HUES64 (cell line): ENCODE data around the gene LTBP4.
"Not testable (repeated sequence)": the region's sequence is repeated elsewhere in the genome, so short reads cannot be mapped to it uniquely, and the experiment has no call there.

Experiments used
- H3K27ac ChIP-seq: 2 replicates; pipeline ENCODE4 v1.7.0; 2013; ENCODE audit warnings: low read depth, low read length, inconsistent platforms
- H3K27me3 ChIP-seq: 2 replicates; pipeline ENCODE4 v1.6.1; 2013; ENCODE audit warnings: mild to moderate bottlenecking, low read length; ENCODE audit not compliant: insufficient read depth
- H3K36me3 ChIP-seq: 2 replicates; pipeline ENCODE4 v1.6.1; 2013; ENCODE audit warnings: mild to moderate bottlenecking, low read length; ENCODE audit not compliant: insufficient read depth
- H3K4me1 ChIP-seq: 2 replicates; pipeline ENCODE4 v1.6.1; 2013; ENCODE audit warnings: mild to moderate bottlenecking, low read length, moderate library complexity; ENCODE audit not compliant: insufficient read depth
- H3K4me3 ChIP-seq: 2 replicates; pipeline ENCODE4 v1.5.1; 2013; ENCODE audit warnings: mild to moderate bottlenecking, low read length, moderate library complexity
- H3K9ac ChIP-seq: 2 replicates; pipeline ENCODE4 v1.6.1; 2013; ENCODE audit warnings: mild to moderate bottlenecking, low read depth, low read length
- H3K9me3 ChIP-seq: 2 replicates; pipeline ENCODE4 v1.6.1; 2013; ENCODE audit warnings: low read depth, low read length; ENCODE audit not compliant: insufficient read depth
- WGBS: fragments of 150-250, 120-280 bp; methylation state at CpG from one replicate; pipeline ENCODE4 v1.1.7; 2013; ENCODE audit warnings: missing lambda C conversion rate; 5-methylcytosine and 5-hydroxymethylcytosine counted together

The LTBP4 gene

GRCh38 chr19:40624369-40625153, 23.4 kb downstream of the LTBP4 start:
- WGBS = 84% methylated on average over 14 of the region's 14 CpGs
- not testable (repeated sequence) for H3K4me1 ChIP-seq, H3K27me3 ChIP-seq, H3K9ac ChIP-seq, H3K27ac ChIP-seq, H3K9me3 ChIP-seq, H3K4me3 ChIP-seq
- H3K36me3 ChIP-seq = peaks cover 41% of the 10 kb centered on the region

GRCh38 chr19:40625406-40626120, 24.4 kb downstream of the LTBP4 start:
- WGBS = 91% methylated on average over 7 of the region's 7 CpGs
- no peak overlapping the region for H3K4me3 ChIP-seq
- H3K27me3 ChIP-seq = no peaks in the 10 kb centered on the region
- H3K9ac ChIP-seq = no peak overlapping the region
- H3K9me3 ChIP-seq = no peaks in the 10 kb centered on the region
- H3K27ac ChIP-seq = no peak overlapping the region
- H3K4me1 ChIP-seq = no peaks in the 10 kb centered on the region; the same call in 1 of the 2 replicates
- peaks cover 34% of the 10 kb centered on the region for H3K36me3 ChIP-seq

- Histone ChIP-seq H3K27me3 (no peaks in the 10 kb centered on the region), H3K4me1 (peaks cover 6% of the 10 kb centered on the region), H3K9ac (no peak overlapping the region), H3K9me3 (no peaks in the 10 kb centered on the region), H3K27ac (no peak overlapping the region), H3K36me3 (peaks cover 27% of the 10 kb centered on the region), H3K4me3 (no peak overlapping the region)
- 96% methylated on average over 24 of the region's 24 CpGs for WGBS
Measured at GRCh38 chr19:40626918-40627317, 25.7 kb downstream of the LTBP4 start.

GRCh38 chr19:40627486-40628279, 26.5 kb downstream of the LTBP4 start:
- Histone ChIP-seq H3K4me3 (no peak overlapping the region), H3K36me3 (peaks cover 23% of the 10 kb centered on the region), H3K9ac (no peak overlapping the region), H3K27me3 (no peaks in the 10 kb centered on the region), H3K27ac (no peak overlapping the region), H3K9me3 (no peaks in the 10 kb centered on the region), H3K4me1 (peaks cover 6% of the 10 kb centered on the region)
- 92% methylated on average over 39 of the region's 39 CpGs for WGBS

DNA sequence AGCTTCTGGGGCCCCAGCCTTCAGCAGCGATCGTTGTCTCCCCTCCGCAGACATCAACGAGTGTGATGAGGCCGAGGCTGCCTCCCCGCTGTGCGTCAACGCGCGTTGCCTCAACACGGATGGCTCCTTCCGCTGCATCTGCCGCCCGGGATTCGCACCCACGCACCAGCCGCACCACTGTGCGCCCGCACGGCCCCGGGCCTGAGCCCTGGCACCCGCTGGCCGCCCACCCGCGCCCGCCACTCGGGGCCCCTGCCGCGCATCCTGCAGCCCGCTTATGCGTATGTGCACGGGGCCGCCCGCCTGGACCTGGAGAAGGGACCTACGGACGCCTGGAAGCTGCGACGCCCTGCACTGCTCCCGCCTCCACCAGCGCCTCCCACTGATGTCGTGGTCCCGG, 28.2 kb downstream of the LTBP4 start:
- Histone ChIP-seq H3K27ac (no peak overlapping the region), H3K4me3 (no peak overlapping the region), H3K9ac (no peak overlapping the region), H3K36me3 (peaks cover 23% of the 10 kb centered on the region), H3K27me3 (peaks cover 10% of the 10 kb centered on the region), H3K9me3 (no peaks in the 10 kb centered on the region), H3K4me1 (peaks cover 12% of the 10 kb centered on the region)
- WGBS = 94% methylated on average over 42 of the region's 42 CpGs

GRCh38 chr19:40630571-40631160, 29.5 kb downstream of the LTBP4 start:
- H3K36me3 ChIP-seq = peaks cover 17% of the 10 kb centered on the region; the same call in 1 of the 2 replicates
- peaks cover 12% of the 10 kb centered on the region for H3K4me1 ChIP-seq
- no peak overlapping the region for H3K4me3 ChIP-seq
- peaks cover 14% of the 10 kb centered on the region for H3K27me3 ChIP-seq
- no peaks in the 10 kb centered on the region for H3K9me3 ChIP-seq
- no peak overlapping the region for H3K27ac ChIP-seq
- WGBS = 75% methylated on average over 16 of the region's 16 CpGs
- no peak overlapping the region for H3K9ac ChIP-seq

GRCh38 chr19:40632311-40633036, 31.3 kb downstream of the LTBP4 start:
- H3K27me3 ChIP-seq = peaks cover 20% of the 10 kb centered on the region
- no peak overlapping the region for H3K9ac ChIP-seq
- H3K27ac ChIP-seq = no peak overlapping the region
- peaks cover 6% of the 10 kb centered on the region; the same call in 1 of the 2 replicates for H3K36me3 ChIP-seq
- no peaks in the 10 kb centered on the region for H3K9me3 ChIP-seq
- H3K4me3 ChIP-seq = no peak overlapping the region
- 37% methylated on average over 3 of the region's 3 CpGs for WGBS
- H3K4me1 ChIP-seq = peaks cover 12% of the 10 kb centered on the region

DNA sequence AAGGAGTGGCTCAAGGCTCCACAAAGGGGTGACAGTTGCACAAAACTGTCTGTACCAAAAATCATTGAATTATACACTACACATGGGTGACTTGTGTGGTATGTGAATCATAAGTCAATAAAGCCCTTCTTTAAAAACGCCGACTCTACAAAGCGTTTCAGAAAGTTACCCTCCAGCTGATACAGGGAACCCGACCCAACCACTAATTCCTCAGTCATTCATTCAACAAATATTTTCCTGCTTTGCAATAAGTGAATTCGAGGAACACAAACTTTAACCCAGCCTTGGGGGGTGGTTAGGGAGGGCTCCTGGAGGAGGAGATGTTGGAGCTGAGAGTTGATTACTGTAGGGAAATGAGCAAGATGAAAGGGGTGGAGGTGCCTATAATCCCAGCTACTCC, 32.0 kb downstream of the LTBP4 start:
- 82% methylated on average over 5 of the region's 5 CpGs for WGBS

DNA sequence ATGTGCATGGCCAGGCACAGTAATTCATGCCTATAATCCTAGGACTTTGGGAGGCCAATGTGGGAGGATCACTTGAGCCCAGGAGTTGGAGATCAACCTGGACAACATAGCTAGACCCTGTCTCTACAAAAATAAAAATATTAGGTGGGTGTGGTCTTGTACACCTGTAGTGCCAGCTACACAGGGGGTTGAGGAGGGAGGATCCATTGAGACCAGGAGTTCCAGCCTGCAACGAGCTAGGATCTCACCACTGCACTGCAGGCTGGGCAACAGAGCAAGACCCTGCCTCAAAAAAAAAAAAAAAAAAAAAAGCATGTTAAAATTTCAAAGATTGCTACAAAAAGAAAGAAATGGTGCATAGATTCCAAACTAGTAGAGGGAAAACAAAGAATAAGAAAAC, 37.2 kb downstream of the LTBP4 start:
- Histone ChIP-seq H3K27ac (no peak overlapping the region), H3K4me1 (peaks cover 9% of the 10 kb centered on the region; the same call in 1 of the 2 replicates), H3K36me3 (no peaks in the 10 kb centered on the region), H3K9ac (no peak overlapping the region), H3K9me3 (no peaks in the 10 kb centered on the region), H3K4me3 (no peak overlapping the region), H3K27me3 (peaks cover 17% of the 10 kb centered on the region)
- 83% methylated on average over 1 of the region's 1 CpG for WGBS

More for the DNA sequence above, 32.0 kb downstream of the LTBP4 start:
- Histone ChIP-seq H3K9me3 (no peaks in the 10 kb centered on the region), H3K4me3 (no peak overlapping the region), H3K4me1 (peaks cover 12% of the 10 kb centered on the region), H3K27ac (no peak overlapping the region), H3K27me3 (peaks cover 20% of the 10 kb centered on the region), H3K9ac (no peak overlapping the region), H3K36me3 (peaks cover 6% of the 10 kb centered on the region; the same call in 1 of the 2 replicates)

DNA sequence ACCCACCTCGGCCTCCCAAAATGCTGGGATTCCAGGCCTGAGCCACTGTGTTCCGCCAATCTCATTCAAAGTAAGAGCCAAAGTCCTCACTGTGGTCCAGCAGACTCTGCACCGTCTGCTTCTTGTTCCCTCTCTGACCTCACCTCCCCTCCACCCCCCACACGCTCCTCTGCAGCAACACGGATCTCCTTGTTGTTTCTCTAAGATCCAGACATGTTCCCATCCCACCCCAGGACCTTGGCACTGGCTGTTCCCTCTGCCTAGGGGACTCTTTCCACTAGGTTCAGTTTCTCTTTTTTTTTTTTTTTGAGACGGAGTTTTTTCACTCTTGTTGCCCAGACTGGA, 38.4 kb downstream of the LTBP4 start:
- no peak overlapping the region for H3K4me3 ChIP-seq
- no peaks in the 10 kb centered on the region for H3K9me3 ChIP-seq
- WGBS = 88% methylated on average over 6 of the region's 6 CpGs
- peaks cover 10% of the 10 kb centered on the region; the same call in 1 of the 2 replicates for H3K27me3 ChIP-seq
- H3K27ac ChIP-seq = no peak overlapping the region
- peaks cover 3% of the 10 kb centered on the region; the same call in 1 of the 2 replicates for H3K4me1 ChIP-seq
- H3K9ac ChIP-seq = no peak overlapping the region
- H3K36me3 ChIP-seq = no peaks in the 10 kb centered on the region
